ENCODE data around the gene RNF212. TPM values are rescaled to one million over a fixed set of nuclear protein-coding genes. Genes with fewer than 3 reads are reported as not detected.
A peak's percentile ranks its signal among the peaks of the same experiment; 100 is the strongest.
"Not testable (repeated sequence)": the region's sequence is repeated elsewhere in the genome, so short reads cannot be mapped to it uniquely, and the experiment has no call there.

The RNF212 gene
- total RNA-seq, 1 donor from 2014 or later = not detected

DNA sequence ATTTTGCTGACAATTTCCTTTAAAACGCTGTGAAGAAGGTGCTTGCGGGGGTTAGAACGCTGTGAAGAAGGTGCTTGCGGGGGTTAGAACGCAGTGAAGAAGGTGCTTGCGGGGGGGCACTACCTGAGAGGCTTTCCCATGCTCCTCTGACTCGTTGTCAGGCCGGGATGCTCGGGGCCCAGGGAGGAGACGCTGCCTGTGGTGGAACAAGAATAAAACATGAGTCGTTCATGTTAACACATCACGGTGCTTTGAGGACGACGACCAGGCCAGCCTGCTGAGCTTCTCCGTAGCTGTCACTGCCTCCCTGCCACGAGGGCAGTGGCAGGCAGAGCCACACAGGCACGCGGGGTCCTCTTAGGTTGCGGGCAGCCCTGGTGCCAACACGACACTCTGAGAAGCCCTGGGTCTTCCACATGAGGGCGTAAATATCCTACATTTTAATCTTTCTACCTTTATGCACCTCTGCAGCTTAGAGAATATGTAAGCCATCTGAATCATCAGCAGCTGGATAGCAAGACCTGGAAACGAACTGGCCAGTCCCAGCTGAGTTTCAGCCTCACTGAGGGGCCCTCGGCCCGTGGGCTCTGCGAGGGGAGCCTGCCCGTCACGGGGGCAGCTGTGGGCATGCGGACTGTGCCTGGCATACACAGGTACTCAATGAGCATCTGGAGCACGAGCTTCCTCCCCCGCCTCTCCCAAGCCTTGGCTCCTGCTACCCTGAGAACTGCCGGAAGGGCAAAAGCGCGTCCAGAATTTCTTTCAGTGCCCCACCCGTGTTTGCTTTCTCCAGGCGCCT lies 55.0 kb downstream of the RNF212 start:
- intact Hi-C loops (cut with DNase I) = no loop called here
- Histone ChIP-seq H3K9me3 (no peaks in the 10 kb centered on the region), H3K27ac (no peak overlapping the region), H3K36me3 (no peaks in the 10 kb centered on the region), H3K4me1 (peaks cover 0 to 3% of the 10 kb centered on the region in 2 donors), H3K4me3 (no peak overlapping the region), H3K27me3 (no peaks in the 10 kb centered on the region)
- TF ChIP-seq, protein P1, sequence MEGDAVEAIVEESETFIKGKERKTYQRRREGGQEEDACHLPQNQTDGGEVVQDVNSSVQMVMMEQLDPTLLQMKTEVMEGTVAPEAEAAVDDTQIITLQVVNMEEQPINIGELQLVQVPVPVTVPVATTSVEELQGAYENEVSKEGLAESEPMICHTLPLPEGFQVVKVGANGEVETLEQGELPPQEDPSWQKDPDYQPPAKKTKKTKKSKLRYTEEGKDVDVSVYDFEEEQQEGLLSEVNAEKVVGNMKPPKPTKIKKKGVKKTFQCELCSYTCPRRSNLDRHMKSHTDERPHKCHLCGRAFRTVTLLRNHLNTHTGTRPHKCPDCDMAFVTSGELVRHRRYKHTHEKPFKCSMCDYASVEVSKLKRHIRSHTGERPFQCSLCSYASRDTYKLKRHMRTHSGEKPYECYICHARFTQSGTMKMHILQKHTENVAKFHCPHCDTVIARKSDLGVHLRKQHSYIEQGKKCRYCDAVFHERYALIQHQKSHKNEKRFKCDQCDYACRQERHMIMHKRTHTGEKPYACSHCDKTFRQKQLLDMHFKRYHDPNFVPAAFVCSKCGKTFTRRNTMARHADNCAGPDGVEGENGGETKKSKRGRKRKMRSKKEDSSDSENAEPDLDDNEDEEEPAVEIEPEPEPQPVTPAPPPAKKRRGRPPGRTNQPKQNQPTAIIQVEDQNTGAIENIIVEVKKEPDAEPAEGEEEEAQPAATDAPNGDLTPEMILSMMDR (IDR thresholded peaks at IDR 0.05) = no peak
- DNase-seq (ENCODE audit: low spot score in 2 of 2) = peak in 1 of 2 donors; percentile 51

DNA sequence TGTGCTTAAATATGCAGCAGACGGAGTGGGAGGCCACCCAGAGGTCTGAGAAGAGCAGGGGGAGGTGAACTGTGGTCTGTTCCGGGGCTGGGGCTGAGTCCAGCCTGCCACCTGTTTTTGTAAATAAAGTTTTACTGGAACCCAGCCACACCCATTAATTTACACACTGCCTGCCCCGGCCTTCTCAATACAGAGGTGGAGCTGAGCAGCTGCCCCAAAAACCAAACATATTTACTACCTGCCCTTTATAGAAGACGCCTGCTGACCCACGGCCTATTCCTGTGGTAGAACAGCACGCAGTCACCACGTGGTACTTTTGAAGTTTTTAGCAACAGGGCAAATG lies 56.0 kb downstream of the RNF212 start:
- intact Hi-C loops (cut with DNase I) = no loop called here
- TF ChIP-seq, protein P1 (IDR thresholded peaks at IDR 0.05) = no peak
- Histone ChIP-seq H3K4me1 (peaks cover 4 to 11% of the 10 kb centered on the region in 2 donors), H3K27me3 (peaks cover 3% of the 10 kb centered on the region), H3K36me3 (no peaks in the 10 kb centered on the region), H3K27ac (no peak overlapping the region), H3K4me3 (no peak overlapping the region), H3K9me3 (no peaks in the 10 kb centered on the region)
- no peak for DNase-seq (ENCODE audit: low spot score in 2 of 2)

DNA sequence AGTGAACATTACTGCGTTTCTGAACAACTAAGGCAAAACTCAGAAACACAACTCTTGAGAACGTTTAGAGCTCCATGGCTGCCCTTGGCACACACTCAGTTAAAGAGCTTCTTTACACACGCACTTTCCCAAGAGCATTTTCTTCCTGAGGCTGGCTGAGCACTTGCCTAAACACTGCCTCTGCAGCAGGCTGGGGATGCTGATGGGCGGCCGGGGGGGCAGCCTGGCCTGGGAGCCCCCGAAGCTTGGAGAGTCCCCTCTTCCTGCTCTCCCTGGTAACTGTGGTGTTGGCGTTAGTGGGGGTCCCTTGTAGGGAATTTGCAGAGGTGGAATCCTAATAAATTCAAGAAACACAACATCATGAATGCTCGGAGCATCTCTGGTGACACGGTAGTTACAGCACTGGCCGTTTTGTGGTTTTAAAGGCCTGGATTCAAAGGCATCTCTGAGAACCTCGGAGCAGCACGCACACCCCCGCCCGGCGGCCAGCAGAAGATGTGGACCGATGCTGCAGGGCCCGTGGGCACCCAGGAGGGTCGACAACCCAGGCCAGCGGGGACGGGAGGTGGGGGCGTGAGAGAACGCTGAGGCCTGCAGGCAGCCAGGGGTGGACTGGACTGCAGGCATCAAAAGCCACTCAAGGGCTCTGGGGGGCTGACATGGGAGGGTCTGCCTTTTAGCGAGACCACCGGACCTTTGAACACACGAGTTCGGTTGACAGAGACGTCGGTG lies 56.5 kb downstream of the RNF212 start:
- TF ChIP-seq, protein P1 (IDR thresholded peaks at IDR 0.05) = no peak
- no peaks in the 10 kb centered on the region for H3K9me3 ChIP-seq
- H3K4me1 ChIP-seq = peaks cover 4 to 11% of the 10 kb centered on the region in 2 donors
- H3K36me3 ChIP-seq = no peaks in the 10 kb centered on the region
- intact Hi-C loops (cut with DNase I) = no loop called here
- H3K4me3 ChIP-seq = no peak overlapping the region
- peak in 1 of 2 donors; percentile 52 for DNase-seq (ENCODE audit: low spot score in 2 of 2)
- peaks cover 8% of the 10 kb centered on the region for H3K27me3 ChIP-seq
- H3K27ac ChIP-seq = no peak overlapping the region

DNA sequence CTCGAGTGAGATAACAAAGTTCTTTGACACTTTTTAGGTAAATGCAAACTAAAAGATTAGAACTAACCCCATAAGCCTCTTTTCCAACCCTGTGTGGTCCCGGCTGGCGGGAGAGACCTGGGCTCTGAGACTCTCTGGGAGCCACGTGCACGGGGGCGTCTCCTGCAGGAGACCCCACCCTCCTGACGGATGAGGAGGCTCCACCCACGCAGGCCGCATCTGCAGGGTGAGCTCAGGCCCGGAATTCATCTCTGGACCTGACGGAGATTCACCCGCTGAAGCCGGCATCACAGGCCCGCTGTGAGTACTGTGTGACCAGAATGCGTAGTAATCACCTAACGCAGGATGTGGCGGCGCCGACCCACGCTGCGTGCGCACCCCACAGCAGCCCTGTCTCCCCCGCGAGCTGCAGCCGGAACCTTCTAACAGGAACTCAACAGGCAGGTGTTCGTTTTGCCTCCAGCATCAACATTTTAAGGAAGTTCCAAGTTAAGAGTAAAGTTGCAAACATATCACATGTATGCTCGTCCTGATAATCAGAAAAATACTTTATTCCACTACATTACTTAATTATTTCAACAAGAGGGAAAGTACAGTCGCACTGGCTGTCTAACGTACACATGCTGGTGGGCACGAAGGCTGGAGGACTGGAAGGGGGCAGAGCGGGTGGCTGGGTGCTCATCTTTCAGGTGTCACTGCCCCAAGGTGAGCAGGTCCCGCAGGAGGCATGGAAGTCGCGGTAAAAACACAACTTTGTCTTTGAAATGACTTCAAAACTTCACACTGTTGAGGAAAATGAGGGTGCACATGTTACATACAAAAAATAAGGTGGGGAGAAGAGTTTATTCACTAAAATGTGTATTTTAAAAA lies 57.4 kb downstream of the RNF212 start:
- Histone ChIP-seq H3K27ac (no peak overlapping the region), H3K9me3 (no peaks in the 10 kb centered on the region), H3K4me3 (no peak overlapping the region), H3K27me3 (peaks cover 8% of the 10 kb centered on the region), H3K4me1 (peaks cover 4 to 11% of the 10 kb centered on the region in 2 donors), H3K36me3 (no peaks in the 10 kb centered on the region)
- intact Hi-C loops (cut with DNase I) = no loop called here
- DNase-seq (ENCODE audit: low spot score in 2 of 2) = no peak
- TF ChIP-seq, protein P1 (IDR thresholded peaks at IDR 0.05) = no peak

DNA sequence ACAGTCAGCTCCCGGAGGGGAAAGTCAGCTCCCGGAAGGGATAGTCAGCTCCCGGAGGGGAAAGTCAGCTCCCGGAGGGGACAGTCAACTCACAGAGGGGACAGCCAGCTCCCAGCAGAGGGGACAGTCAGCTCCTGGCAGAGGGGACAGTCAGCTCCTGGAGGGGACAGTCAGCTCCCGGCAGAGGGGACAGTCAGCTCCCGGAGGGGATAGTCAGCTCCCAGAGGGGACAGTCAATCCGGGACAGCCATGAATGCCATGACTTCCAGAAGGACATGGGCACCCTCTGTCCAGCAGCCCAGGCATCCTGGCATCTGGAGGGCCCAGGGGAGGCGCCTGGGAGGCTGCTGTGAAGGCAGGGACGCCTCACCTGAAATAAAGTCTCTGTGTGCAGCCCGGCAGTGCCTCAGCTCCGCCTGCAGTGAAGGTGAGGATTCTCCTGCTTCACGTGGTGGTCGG lies 58.1 kb downstream of the RNF212 start:
- DNase-seq (ENCODE audit: low spot score in 2 of 2); H3K27ac ChIP-seq; H3K27me3 ChIP-seq; H3K36me3 ChIP-seq; intact Hi-C loops (cut with DNase I); H3K9me3 ChIP-seq; H3K4me3 ChIP-seq: not testable (repeated sequence)
- H3K4me1 ChIP-seq = peaks cover 4 to 11% of the 10 kb centered on the region in 2 donors

DNA sequence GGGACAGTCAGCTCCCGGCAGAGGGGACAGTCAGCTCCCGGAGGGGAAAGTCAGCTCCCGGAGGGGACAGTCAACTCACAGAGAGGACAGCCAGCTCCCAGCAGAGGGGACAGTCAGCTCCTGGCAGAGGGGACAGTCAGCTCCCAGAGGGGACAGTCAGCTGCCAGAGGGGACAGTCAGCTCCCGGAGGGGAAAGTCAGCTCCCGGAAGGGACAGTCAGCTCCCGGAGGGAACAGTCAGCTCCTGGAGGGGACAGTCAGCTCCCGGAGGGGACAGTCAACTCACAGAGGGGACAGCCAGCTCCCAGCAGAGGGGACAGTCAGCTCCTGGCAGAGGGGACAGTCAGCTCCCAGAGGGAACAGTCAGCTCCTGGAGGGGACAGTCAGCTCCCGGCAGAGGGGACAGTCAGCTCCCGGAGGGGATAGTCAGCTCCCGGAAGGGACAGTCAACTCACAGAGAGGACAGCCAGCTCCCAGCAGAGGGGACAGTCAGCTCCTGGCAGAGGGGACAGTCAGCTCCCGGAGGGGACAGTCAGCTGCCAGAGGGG lies 58.6 kb downstream of the RNF212 start:
- H3K36me3 ChIP-seq; intact Hi-C loops (cut with DNase I); H3K9me3 ChIP-seq; DNase-seq (ENCODE audit: low spot score in 2 of 2); H3K27ac ChIP-seq; H3K27me3 ChIP-seq; H3K4me3 ChIP-seq: not testable (repeated sequence)
- H3K4me1 ChIP-seq = peaks cover 4 to 11% of the 10 kb centered on the region in 2 donors

DNA sequence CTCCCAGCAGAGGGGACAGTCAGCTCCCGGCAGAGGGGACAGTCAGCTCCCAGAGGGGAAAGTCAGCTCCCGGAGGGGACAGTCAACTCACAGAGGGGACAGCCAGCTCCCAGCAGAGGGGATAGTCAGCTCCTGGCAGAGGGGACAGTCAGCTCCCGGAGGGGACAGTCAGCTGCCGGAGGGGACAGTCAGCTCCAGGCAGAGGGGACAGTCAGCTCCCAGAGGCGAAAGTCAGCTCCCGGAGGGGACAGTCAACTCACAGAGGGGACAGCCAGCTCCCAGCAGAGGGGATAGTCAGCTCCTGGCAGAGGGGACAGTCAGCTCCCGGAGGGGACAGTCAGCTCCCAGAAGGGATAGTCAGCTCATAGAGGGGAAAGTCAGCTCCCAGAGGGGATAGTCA lies 59.5 kb downstream of the RNF212 start:
- intact Hi-C loops (cut with DNase I); H3K27me3 ChIP-seq; H3K4me3 ChIP-seq; H3K27ac ChIP-seq; H3K9me3 ChIP-seq; H3K36me3 ChIP-seq; DNase-seq (ENCODE audit: low spot score in 2 of 2): not testable (repeated sequence)
- peaks cover 4 to 11% of the 10 kb centered on the region in 2 donors for H3K4me1 ChIP-seq
